BLaER1 treated with 17β-estradiol and CSF1 and Interleukin-3, amounts not matched to agents 10 nM and 100 nM (cell line): Measurements from ENCODE around the gene SLX4IP.

ENCODE experiments used
- H3K27ac ChIP-seq, 11 experiments: shearing (Covaris generic); formaldehyde crosslinking; 2 replicates each; pipeline ENCODE4 v1.8.1; 2022
- H3K27me3 ChIP-seq, 11 experiments: shearing (Covaris generic); formaldehyde crosslinking; 2 replicates each; pipeline ENCODE4 v1.8.1; 2022
- H3K36me3 ChIP-seq, 11 experiments: shearing (Covaris generic); formaldehyde crosslinking; 2 replicates each; pipeline ENCODE4 v1.8.1; 2022
- H3K4me1 ChIP-seq, 10 experiments: shearing (Covaris generic); formaldehyde crosslinking; 2 replicates each; pipeline ENCODE4 v1.8.1; 2022
- H3K4me2 ChIP-seq, 11 experiments: shearing (Covaris generic); formaldehyde crosslinking; 2 replicates each; pipeline ENCODE4 v1.8.1; 2022
- H3K4me3 ChIP-seq, 10 experiments: shearing (Covaris generic); formaldehyde crosslinking; 2 replicates each; pipeline ENCODE4 v1.8.1; 2022
- H3K9ac ChIP-seq, 11 experiments: shearing (Covaris generic); formaldehyde crosslinking; 2 replicates each; pipeline ENCODE4 v1.8.1; 2022
- H3K9me3 ChIP-seq, 11 experiments: shearing (Covaris generic); formaldehyde crosslinking; replicated peaks in 1 of 11; 2 replicates each; pipeline ENCODE4 v1.8.1; 2022
- H4K20me1 ChIP-seq, 11 experiments: shearing (Covaris generic); formaldehyde crosslinking; 2 replicates each; pipeline ENCODE4 v1.8.1; 2022
- Cebpa-rat ChIP-seq, 11 experiments: shearing (Covaris generic); IDR thresholded peaks; 2 replicates each; pipeline ENCODE4 v1.8.1; 2022

The SLX4IP gene

DNA sequence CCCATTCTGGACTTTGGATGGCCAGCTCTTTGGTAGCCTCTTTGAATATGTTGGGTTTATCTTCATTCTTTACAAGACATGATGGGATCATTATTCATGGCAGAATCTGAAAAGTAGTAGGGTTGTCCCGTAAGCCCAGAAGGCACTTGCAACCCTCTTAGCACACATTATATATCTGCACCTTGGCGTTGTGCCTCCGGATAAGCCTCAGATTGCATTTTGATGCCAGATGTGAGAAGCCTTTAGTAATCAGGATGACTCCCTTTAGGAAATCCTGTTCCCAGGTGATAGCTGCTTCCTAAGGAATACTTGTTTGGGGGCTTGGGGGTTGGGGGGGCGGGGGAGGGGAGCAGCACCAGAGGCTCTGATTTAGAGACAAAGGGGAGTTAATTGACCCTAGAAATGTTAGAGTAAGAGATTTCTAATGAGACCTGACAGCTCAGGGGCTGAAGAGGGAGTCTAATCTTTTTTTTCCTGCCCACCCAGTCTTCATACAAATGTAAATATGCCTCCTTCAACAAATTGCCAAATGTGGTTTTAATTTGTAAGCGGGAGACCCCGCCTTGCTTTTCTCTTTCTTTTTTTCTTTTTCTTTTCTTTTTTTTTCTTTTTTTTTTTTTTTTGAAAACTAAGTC is 183.6 kb downstream of the SLX4IP start:
- Histone ChIP-seq H4K20me1 (no peaks in the 10 kb centered on the region), H3K4me3 (no peak overlapping the region), H3K4me1 (no peaks in the 10 kb centered on the region; a peak in 1 of 20 replicates), H3K9me3 (0 out of 22 replicates have a peak, but pooled peaks cover 0 to 3% (median 0%) of the 10 kb centered on the region in 11 experiments), H3K4me2 (no peak overlapping the region), H3K36me3 (peaks cover 0 to 19% (median 3%) of the 10 kb centered on the region in 11 experiments; a peak in 8 of 22 replicates), H3K27ac (no peak overlapping the region), H3K27me3 (no peaks in the 10 kb centered on the region), H3K9ac (no peak overlapping the region)
- no peak for TF ChIP-seq Cebpa-rat (IDR thresholded peaks at IDR 0.05)

- Histone ChIP-seq H4K20me1 (no peaks in the 10 kb centered on the region), H3K9me3 (0 out of 22 replicates have a peak, but pooled peaks cover 0 to 6% (median 0%) of the 10 kb centered on the region in 11 experiments), H3K4me1 (no peaks in the 10 kb centered on the region; a peak in 1 of 20 replicates), H3K36me3 (peaks cover 0 to 16% (median 6%) of the 10 kb centered on the region in 11 experiments; a peak in 8 of 22 replicates), H3K27me3 (no peaks in the 10 kb centered on the region), H3K9ac (no peak overlapping the region), H3K4me2 (no peak overlapping the region), H3K27ac (no peak overlapping the region), H3K4me3 (no peak overlapping the region)
- TF ChIP-seq Cebpa-rat (IDR thresholded peaks at IDR 0.05) = no peak
These were observed 184.3 kb downstream of the SLX4IP start for GRCh38 chr20:10619427-10619826.

GRCh38 chr20:10621149-10621548 is 186.0 kb downstream of the SLX4IP start:
- Histone ChIP-seq H3K4me1 (no peaks in the 10 kb centered on the region; a peak in 1 of 20 replicates), H3K4me3 (no peak overlapping the region), H3K9me3 (0 out of 22 replicates have a peak, but pooled peaks cover 0 to 6% (median 0%) of the 10 kb centered on the region in 11 experiments), H3K27ac (no peak overlapping the region), H3K27me3 (no peaks in the 10 kb centered on the region), H3K4me2 (no peak overlapping the region), H3K36me3 (peaks cover 0 to 14% (median 6%) of the 10 kb centered on the region in 11 experiments; a peak in 8 of 22 replicates), H4K20me1 (no peaks in the 10 kb centered on the region), H3K9ac (no peak overlapping the region)
- TF ChIP-seq Cebpa-rat (IDR thresholded peaks at IDR 0.05) = no peak

- Histone ChIP-seq H3K36me3 (peaks cover 0 to 14% (median 6%) of the 10 kb centered on the region in 11 experiments; a peak in 8 of 22 replicates), H3K9ac (no peak overlapping the region), H3K27ac (no peak overlapping the region), H3K27me3 (no peaks in the 10 kb centered on the region), H3K9me3 (0 out of 22 replicates have a peak, but pooled peaks cover 0 to 6% (median 0%) of the 10 kb centered on the region in 11 experiments), H4K20me1 (no peaks in the 10 kb centered on the region), H3K4me3 (no peak overlapping the region), H3K4me2 (no peak overlapping the region), H3K4me1 (no peaks in the 10 kb centered on the region; a peak in 1 of 20 replicates)
- no peak for TF ChIP-seq Cebpa-rat (IDR thresholded peaks at IDR 0.05)
These were observed 187.7 kb downstream of the SLX4IP start for GRCh38 chr20:10622657-10623418.

GRCh38 chr20:10625641-10626040 is 190.5 kb downstream of the SLX4IP start:
- Histone ChIP-seq H3K27me3 (no peaks in the 10 kb centered on the region), H3K4me3 (no peak overlapping the region), H3K36me3 (peaks cover 0 to 14% (median 6%) of the 10 kb centered on the region in 11 experiments; a peak in 8 of 22 replicates), H3K4me2 (no peak overlapping the region), H3K9me3 (0 out of 22 replicates have a peak, but pooled peaks cover 0 to 6% (median 0%) of the 10 kb centered on the region in 11 experiments), H3K9ac (no peak overlapping the region), H4K20me1 (no peaks in the 10 kb centered on the region), H3K4me1 (peaks cover 0 to 6% (median 0%) of the 10 kb centered on the region in 10 experiments; a peak in 2 of 20 replicates), H3K27ac (no peak overlapping the region)
- TF ChIP-seq Cebpa-rat (IDR thresholded peaks at IDR 0.05) = no peak

GRCh38 chr20:10626896-10627295 is 191.8 kb downstream of the SLX4IP start:
- H3K9ac ChIP-seq = no peak overlapping the region
- no peak for TF ChIP-seq Cebpa-rat (IDR thresholded peaks at IDR 0.05)
- H3K9me3 ChIP-seq = 0 out of 22 replicates have a peak, but pooled peaks cover 0 to 6% (median 0%) of the 10 kb centered on the region in 11 experiments
- peaks cover 0 to 6% (median 0%) of the 10 kb centered on the region in 10 experiments; a peak in 1 of 20 replicates for H3K4me1 ChIP-seq
- no peaks in the 10 kb centered on the region for H4K20me1 ChIP-seq
- no peak overlapping the region for H3K4me2 ChIP-seq
- no peak overlapping the region for H3K4me3 ChIP-seq
- no peaks in the 10 kb centered on the region for H3K27me3 ChIP-seq
- H3K27ac ChIP-seq = no peak overlapping the region
- peaks cover 0 to 14% (median 6%) of the 10 kb centered on the region in 11 experiments; a peak in 8 of 22 replicates for H3K36me3 ChIP-seq

GRCh38 chr20:10629946-10630650 is 195.0 kb downstream of the SLX4IP start:
- TF ChIP-seq Cebpa-rat (IDR thresholded peaks at IDR 0.05) = no peak
- no peak overlapping the region for H3K4me2 ChIP-seq
- H3K27me3 ChIP-seq = peaks cover 0 to 20% (median 0%) of the 10 kb centered on the region in 11 experiments; a peak in 4 of 22 replicates
- H3K9me3 ChIP-seq = no peaks in the 10 kb centered on the region
- H3K27ac ChIP-seq = no peak overlapping the region
- no peak overlapping the region for H3K9ac ChIP-seq
- H3K4me3 ChIP-seq = no peak overlapping the region
- peaks cover 0 to 6% (median 0%) of the 10 kb centered on the region in 11 experiments; a peak in 1 of 22 replicates for H4K20me1 ChIP-seq
- peaks cover 0 to 5% (median 0%) of the 10 kb centered on the region in 11 experiments; a peak in 2 of 22 replicates for H3K36me3 ChIP-seq
- H3K4me1 ChIP-seq = peaks cover 16 to 30% (median 21%) of the 10 kb centered on the region in 10 experiments

DNA sequence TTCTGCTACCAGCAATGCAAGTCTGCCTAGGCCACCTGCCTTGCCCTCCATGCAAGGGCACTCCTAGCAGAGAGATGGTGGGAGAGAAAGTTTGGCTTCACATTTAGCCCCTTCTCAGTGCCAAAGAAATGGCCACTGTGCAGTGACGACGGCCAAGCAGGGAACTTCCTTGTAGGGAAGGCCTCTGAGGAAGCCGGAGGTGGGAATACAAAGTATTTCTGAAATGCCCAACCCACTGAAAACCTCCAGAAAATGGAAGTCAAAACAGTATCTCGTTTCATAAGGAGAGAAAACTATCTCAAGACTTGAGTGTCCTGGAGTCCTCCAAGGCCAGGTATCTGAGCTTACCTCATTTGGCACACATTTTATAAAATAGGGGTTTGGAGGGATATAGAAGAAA is 196.0 kb downstream of the SLX4IP start:
- Histone ChIP-seq H3K4me1 (peaks cover 23 to 40% (median 32%) of the 10 kb centered on the region in 10 experiments), H3K27me3 (peaks cover 0 to 20% (median 0%) of the 10 kb centered on the region in 11 experiments; a peak in 4 of 22 replicates), H4K20me1 (peaks cover 0 to 6% (median 0%) of the 10 kb centered on the region in 11 experiments; a peak in 1 of 22 replicates), H3K36me3 (peaks cover 0 to 5% (median 0%) of the 10 kb centered on the region in 11 experiments; a peak in 2 of 22 replicates), H3K9ac (no peak overlapping the region), H3K4me3 (no peak overlapping the region), H3K27ac (no peak overlapping the region), H3K9me3 (no peaks in the 10 kb centered on the region), H3K4me2 (no peak overlapping the region)
- no peak for TF ChIP-seq Cebpa-rat (IDR thresholded peaks at IDR 0.05)
